ENCODE measurements around the gene KDM4F. TPM values are rescaled to one million over a fixed set of nuclear protein-coding genes. Genes with fewer than 3 reads are reported as not detected.

Gene KDM4F
- total RNA-seq, 1 experiment from 2014 or later = not detected

DNA sequence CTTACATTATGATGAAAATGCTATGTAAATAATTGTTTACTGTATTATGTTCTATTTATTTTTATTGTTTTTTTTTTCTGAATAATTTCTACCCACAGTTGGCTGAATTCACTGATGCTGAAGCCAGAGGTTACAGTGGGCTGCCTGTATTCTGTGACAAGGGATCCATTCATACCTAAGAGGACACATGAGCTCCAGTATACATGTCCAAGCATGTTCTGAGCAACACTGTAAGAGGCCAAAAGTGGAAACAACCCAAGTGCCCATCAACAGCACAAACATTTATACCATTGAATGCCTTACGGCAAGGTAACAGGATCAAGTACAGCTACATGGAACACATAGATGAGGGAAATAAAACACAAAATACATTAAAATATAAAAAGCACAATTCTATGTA lies 16.1 kb downstream of the KDM4F start:
- no peak for DNase-seq
- H3K9me3 Mint-ChIP-seq (ENCODE audit: low read depth, unreplicated experiment) = no peaks in the 10 kb centered on the region

DNA sequence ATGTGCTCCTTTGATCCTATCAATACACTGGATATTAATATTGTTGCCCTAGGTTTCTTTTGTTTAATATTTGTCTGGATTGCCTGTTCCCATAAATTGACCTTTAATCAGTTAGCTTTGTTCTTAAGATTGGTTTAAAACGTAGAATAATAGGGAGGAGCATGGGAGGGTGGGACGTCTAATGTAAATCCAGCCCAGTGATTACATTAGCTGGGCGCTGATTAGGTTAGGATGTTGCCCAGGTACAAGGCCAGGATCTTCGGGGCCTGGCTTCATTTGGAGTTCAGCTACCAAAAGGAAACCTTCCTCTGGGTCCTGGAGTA lies 17.5 kb downstream of the KDM4F start, which contains the start of gene SRSF8:
TSS of gene SRSF8 (plus strand) at position 204 of the 323 bp plus-strand sequence. CDS start 308 bp downstream, outside the sequence.
- TF ChIP-seq, protein P1, sequence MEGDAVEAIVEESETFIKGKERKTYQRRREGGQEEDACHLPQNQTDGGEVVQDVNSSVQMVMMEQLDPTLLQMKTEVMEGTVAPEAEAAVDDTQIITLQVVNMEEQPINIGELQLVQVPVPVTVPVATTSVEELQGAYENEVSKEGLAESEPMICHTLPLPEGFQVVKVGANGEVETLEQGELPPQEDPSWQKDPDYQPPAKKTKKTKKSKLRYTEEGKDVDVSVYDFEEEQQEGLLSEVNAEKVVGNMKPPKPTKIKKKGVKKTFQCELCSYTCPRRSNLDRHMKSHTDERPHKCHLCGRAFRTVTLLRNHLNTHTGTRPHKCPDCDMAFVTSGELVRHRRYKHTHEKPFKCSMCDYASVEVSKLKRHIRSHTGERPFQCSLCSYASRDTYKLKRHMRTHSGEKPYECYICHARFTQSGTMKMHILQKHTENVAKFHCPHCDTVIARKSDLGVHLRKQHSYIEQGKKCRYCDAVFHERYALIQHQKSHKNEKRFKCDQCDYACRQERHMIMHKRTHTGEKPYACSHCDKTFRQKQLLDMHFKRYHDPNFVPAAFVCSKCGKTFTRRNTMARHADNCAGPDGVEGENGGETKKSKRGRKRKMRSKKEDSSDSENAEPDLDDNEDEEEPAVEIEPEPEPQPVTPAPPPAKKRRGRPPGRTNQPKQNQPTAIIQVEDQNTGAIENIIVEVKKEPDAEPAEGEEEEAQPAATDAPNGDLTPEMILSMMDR (IDR thresholded peaks at IDR 0.05; ENCODE audit: unreplicated experiment) = no peak
- Mint-ChIP-seq H3K4me3 (ENCODE audit: low read depth, unreplicated experiment) (peak within 1 kb of the TSS; percentile 96), H3K36me3 (ENCODE audit: insufficient read depth, unreplicated experiment) (peaks cover 38% of the 10 kb centered on the region), H3K27ac (ENCODE audit: unreplicated experiment) (peak within 1 kb of the TSS; percentile 91), H3K9me3 (ENCODE audit: low read depth, unreplicated experiment) (no peaks in the 10 kb centered on the region), H3K27me3 (ENCODE audit: unreplicated experiment) (no peaks in the 10 kb centered on the region), H3K4me1 (ENCODE audit: low read depth, unreplicated experiment) (peaks cover 8% of the 10 kb centered on the region)
- intact Hi-C loops (cut with micrococcal nuclease; ENCODE audit: unreplicated experiment) = loop anchor here (5.0 kb wide), 2 partner anchors 66 to 701 kb away; no protein-coding TSS in a partner anchor
- CTCF ChIA-PET = interaction anchor here (0.6 to 2.8 kb wide), 7 partner anchors 10 to 85 kb away, joined by 3 to 11 read pairs (median 7); partner anchors contain the start of gene ENDOD1
- no peak for DNase-seq
- BruUV-seq (replicated peaks) = no TSS peak

More for the DNA sequence above, 16.1 kb downstream of the KDM4F start:
- Mint-ChIP-seq H3K4me1 (ENCODE audit: low read depth, unreplicated experiment) (peaks cover 2% of the 10 kb centered on the region), H3K27me3 (ENCODE audit: unreplicated experiment) (peaks cover 8% of the 10 kb centered on the region), H3K27ac (ENCODE audit: unreplicated experiment) (no peak overlapping the region), H3K4me3 (ENCODE audit: low read depth, unreplicated experiment) (no peak overlapping the region), H3K36me3 (ENCODE audit: insufficient read depth, unreplicated experiment) (peaks cover 32% of the 10 kb centered on the region)
- no TSS peak for BruUV-seq (replicated peaks)
- intact Hi-C loops (cut with micrococcal nuclease; ENCODE audit: unreplicated experiment) = loop anchor here (5.0 kb wide), 2 partner anchors 67 to 702 kb away; no protein-coding TSS in a partner anchor
- CTCF ChIA-PET = no interaction called here
- TF ChIP-seq, protein P1 (IDR thresholded peaks at IDR 0.05; ENCODE audit: unreplicated experiment) = no peak

DNA sequence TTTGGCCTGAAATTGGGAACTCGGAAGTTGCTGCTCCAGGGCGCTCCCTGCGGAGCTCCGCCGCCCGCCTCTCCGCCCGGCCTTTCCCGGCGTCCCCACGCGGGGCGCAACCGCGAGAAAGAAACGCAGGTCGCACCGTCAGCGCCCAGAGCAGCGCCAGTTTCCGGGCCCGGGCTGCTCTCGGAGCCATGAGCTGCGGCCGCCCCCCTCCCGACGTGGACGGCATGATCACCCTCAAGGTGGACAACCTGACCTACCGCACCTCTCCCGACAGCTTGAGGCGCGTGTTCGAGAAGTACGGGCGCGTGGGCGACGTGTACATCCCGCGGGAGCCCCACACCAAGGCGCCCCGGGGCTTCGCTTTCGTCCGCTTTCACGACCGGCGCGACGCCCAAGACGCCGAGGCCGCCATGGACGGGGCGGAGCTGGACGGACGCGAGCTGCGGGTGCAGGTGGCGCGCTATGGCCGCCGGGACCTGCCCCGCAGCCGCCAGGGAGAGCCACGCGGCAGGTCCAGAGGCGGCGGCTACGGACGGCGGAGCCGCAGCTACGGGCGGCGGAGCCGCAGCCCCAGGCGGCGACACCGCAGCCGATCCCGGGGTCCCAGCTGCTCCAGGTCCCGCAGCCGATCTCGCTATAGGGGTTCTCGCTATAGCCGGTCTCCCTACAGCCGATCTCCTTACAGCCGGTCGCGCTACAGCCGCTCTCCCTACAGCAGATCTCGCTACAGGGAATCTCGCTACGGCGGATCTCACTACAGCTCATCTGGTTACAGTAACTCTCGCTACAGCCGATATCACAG lies 18.0 kb downstream of the KDM4F start:
- CTCF ChIA-PET = interaction anchor here (0.6 to 2.8 kb wide), 12 partner anchors 8 to 648 kb away, joined by 3 to 11 read pairs (median 4); partner anchors contain the start of gene ENDOD1
- peak overlapping the region; percentile 96 for H3K4me3 Mint-ChIP-seq (ENCODE audit: low read depth, unreplicated experiment)
- peaks cover 8% of the 10 kb centered on the region for H3K4me1 Mint-ChIP-seq (ENCODE audit: low read depth, unreplicated experiment)
- TF ChIP-seq, protein P1 (IDR thresholded peaks at IDR 0.05; ENCODE audit: unreplicated experiment) = peak; percentile 42
- peak; percentile 82 for DNase-seq
- intact Hi-C loops (cut with micrococcal nuclease; ENCODE audit: unreplicated experiment) = loop anchor here (5.0 kb wide), 2 partner anchors 65 to 700 kb away; no protein-coding TSS in a partner anchor
- BruUV-seq (replicated peaks) = no TSS peak
- no peaks in the 10 kb centered on the region for H3K27me3 Mint-ChIP-seq (ENCODE audit: unreplicated experiment)
- H3K27ac Mint-ChIP-seq (ENCODE audit: unreplicated experiment) = peak overlapping the region; percentile 91
- peaks cover 38% of the 10 kb centered on the region for H3K36me3 Mint-ChIP-seq (ENCODE audit: insufficient read depth, unreplicated experiment)
- H3K9me3 Mint-ChIP-seq (ENCODE audit: low read depth, unreplicated experiment) = no peaks in the 10 kb centered on the region

DNA sequence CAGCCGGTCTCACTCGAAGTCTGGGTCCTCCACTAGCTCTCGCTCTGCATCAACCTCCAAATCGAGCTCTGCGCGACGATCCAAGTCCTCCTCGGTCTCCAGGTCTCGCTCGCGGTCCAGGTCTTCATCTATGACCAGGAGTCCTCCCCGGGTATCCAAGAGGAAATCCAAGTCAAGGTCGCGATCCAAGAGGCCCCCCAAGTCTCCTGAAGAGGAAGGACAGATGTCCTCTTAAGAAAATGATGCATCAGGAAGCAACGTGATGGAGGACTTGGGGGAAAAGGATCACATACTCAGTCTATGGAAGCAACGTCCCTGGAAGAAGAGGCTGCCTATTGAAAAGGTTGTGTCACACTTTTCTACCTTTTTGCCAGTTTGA lies 18.6 kb downstream of the KDM4F start:
- H3K4me3 Mint-ChIP-seq (ENCODE audit: low read depth, unreplicated experiment) = peak overlapping the region; percentile 96
- H3K9me3 Mint-ChIP-seq (ENCODE audit: low read depth, unreplicated experiment) = no peaks in the 10 kb centered on the region
- H3K36me3 Mint-ChIP-seq (ENCODE audit: insufficient read depth, unreplicated experiment) = peaks cover 38% of the 10 kb centered on the region
- CTCF ChIA-PET = interaction anchor here (0.8 to 2.8 kb wide), 10 partner anchors 8 to 647 kb away, joined by 3 to 11 read pairs (median 4); partner anchors contain the start of gene ENDOD1
- no peak for DNase-seq
- TF ChIP-seq, protein P1 (IDR thresholded peaks at IDR 0.05; ENCODE audit: unreplicated experiment) = no peak
- intact Hi-C loops (cut with micrococcal nuclease; ENCODE audit: unreplicated experiment) = loop anchor here (1.0 to 5.0 kb wide), 5 partner anchors 23 to 699 kb away; partner anchors contain the start of genes CWC15 and KDM4D
- no TSS peak for BruUV-seq (replicated peaks)
- peaks cover 8% of the 10 kb centered on the region for H3K4me1 Mint-ChIP-seq (ENCODE audit: low read depth, unreplicated experiment)
- H3K27ac Mint-ChIP-seq (ENCODE audit: unreplicated experiment) = peak overlapping the region; percentile 91
- no peaks in the 10 kb centered on the region for H3K27me3 Mint-ChIP-seq (ENCODE audit: unreplicated experiment)

All from Calu3 (cell line).